ENCODE data around the gene KATNAL2.

- TF ChIP-seq, protein P1, sequence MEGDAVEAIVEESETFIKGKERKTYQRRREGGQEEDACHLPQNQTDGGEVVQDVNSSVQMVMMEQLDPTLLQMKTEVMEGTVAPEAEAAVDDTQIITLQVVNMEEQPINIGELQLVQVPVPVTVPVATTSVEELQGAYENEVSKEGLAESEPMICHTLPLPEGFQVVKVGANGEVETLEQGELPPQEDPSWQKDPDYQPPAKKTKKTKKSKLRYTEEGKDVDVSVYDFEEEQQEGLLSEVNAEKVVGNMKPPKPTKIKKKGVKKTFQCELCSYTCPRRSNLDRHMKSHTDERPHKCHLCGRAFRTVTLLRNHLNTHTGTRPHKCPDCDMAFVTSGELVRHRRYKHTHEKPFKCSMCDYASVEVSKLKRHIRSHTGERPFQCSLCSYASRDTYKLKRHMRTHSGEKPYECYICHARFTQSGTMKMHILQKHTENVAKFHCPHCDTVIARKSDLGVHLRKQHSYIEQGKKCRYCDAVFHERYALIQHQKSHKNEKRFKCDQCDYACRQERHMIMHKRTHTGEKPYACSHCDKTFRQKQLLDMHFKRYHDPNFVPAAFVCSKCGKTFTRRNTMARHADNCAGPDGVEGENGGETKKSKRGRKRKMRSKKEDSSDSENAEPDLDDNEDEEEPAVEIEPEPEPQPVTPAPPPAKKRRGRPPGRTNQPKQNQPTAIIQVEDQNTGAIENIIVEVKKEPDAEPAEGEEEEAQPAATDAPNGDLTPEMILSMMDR (IDR thresholded peaks at IDR 0.05) = no peak
- TF ChIP-seq SP1 (CRISPR knock-in tag; conservative IDR thresholded peaks at IDR 0.05) (no peak), JUN (CRISPR knock-in tag; IDR thresholded peaks at IDR 0.05) (no peak), ELF4 (CRISPR knock-in tag; IDR thresholded peaks at IDR 0.05; ENCODE audit: low read depth) (no peak), SOX15 (CRISPR knock-in tag; IDR thresholded peaks at IDR 0.05) (no peak), IRF1 (CRISPR knock-in tag; IDR thresholded peaks at IDR 0.05) (no peak)
- TF ChIP-seq, protein P2, sequence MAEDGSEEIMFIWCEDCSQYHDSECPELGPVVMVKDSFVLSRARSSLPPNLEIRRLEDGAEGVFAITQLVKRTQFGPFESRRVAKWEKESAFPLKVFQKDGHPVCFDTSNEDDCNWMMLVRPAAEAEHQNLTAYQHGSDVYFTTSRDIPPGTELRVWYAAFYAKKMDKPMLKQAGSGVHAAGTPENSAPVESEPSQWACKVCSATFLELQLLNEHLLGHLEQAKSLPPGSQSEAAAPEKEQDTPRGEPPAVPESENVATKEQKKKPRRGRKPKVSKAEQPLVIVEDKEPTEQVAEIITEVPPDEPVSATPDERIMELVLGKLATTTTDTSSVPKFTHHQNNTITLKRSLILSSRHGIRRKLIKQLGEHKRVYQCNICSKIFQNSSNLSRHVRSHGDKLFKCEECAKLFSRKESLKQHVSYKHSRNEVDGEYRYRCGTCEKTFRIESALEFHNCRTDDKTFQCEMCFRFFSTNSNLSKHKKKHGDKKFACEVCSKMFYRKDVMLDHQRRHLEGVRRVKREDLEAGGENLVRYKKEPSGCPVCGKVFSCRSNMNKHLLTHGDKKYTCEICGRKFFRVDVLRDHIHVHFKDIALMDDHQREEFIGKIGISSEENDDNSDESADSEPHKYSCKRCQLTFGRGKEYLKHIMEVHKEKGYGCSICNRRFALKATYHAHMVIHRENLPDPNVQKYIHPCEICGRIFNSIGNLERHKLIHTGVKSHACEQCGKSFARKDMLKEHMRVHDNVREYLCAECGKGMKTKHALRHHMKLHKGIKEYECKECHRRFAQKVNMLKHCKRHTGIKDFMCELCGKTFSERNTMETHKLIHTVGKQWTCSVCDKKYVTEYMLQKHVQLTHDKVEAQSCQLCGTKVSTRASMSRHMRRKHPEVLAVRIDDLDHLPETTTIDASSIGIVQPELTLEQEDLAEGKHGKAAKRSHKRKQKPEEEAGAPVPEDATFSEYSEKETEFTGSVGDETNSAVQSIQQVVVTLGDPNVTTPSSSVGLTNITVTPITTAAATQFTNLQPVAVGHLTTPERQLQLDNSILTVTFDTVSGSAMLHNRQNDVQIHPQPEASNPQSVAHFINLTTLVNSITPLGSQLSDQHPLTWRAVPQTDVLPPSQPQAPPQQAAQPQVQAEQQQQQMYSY (CRISPR knock-in tag; IDR thresholded peaks at IDR 0.05) = no peak
- TF ChIP-seq, protein P3, sequence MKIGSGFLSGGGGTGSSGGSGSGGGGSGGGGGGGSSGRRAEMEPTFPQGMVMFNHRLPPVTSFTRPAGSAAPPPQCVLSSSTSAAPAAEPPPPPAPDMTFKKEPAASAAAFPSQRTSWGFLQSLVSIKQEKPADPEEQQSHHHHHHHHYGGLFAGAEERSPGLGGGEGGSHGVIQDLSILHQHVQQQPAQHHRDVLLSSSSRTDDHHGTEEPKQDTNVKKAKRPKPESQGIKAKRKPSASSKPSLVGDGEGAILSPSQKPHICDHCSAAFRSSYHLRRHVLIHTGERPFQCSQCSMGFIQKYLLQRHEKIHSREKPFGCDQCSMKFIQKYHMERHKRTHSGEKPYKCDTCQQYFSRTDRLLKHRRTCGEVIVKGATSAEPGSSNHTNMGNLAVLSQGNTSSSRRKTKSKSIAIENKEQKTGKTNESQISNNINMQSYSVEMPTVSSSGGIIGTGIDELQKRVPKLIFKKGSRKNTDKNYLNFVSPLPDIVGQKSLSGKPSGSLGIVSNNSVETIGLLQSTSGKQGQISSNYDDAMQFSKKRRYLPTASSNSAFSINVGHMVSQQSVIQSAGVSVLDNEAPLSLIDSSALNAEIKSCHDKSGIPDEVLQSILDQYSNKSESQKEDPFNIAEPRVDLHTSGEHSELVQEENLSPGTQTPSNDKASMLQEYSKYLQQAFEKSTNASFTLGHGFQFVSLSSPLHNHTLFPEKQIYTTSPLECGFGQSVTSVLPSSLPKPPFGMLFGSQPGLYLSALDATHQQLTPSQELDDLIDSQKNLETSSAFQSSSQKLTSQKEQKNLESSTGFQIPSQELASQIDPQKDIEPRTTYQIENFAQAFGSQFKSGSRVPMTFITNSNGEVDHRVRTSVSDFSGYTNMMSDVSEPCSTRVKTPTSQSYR (CRISPR knock-in tag; IDR thresholded peaks at IDR 0.05) = no peak
Measured at GRCh38 chr18:47081578-47081977, 164.2 kb downstream of the KATNAL2 start.

Data from WTC11 (cell line).